Putamen (tissue), 1 donor: ENCODE data around the gene SRGAP1.
"Not testable (repeated sequence)": the region's sequence is repeated elsewhere in the genome, so short reads cannot be mapped to it uniquely, and the experiment has no call there.

ENCODE experiments used
- DNase-seq: peaks from one replicate; pipeline ENCODE4 v3.0.0-alpha.2; 2016; ENCODE audit warnings: low spot score

The SRGAP1 gene

GRCh38 chr12:63838411-63838810 lies 6.1 kb upstream of the SRGAP1 start:
- no peak for DNase-seq

GRCh38 chr12:63841011-63841410 lies 3.5 kb upstream of the SRGAP1 start:
- no peak for DNase-seq

- DNase-seq: no peak
These were observed 2.9 kb upstream of the SRGAP1 start for GRCh38 chr12:63841571-63841970.

GRCh38 chr12:63842750-63843149 lies 1.8 kb upstream of the SRGAP1 start:
- not testable (repeated sequence) for DNase-seq

GRCh38 chr12:63843254-63843720 lies 1.2 kb upstream of the SRGAP1 start:
- no peak for DNase-seq

- peak; percentile 94 for DNase-seq
These were observed 644 bp upstream of the SRGAP1 start for GRCh38 chr12:63843721-63844390.

GRCh38 chr12:63845726-63846125 lies 1.2 kb downstream of the SRGAP1 start:
- DNase-seq: no peak

- no peak for DNase-seq
These were observed 1.9 kb downstream of the SRGAP1 start for GRCh38 chr12:63846238-63846967.

- DNase-seq: no peak
These were observed 4.0 kb downstream of the SRGAP1 start for GRCh38 chr12:63848450-63848849.

GRCh38 chr12:63849106-63849620 lies 4.7 kb downstream of the SRGAP1 start:
- no peak for DNase-seq

GRCh38 chr12:63849641-63850040 lies 5.1 kb downstream of the SRGAP1 start:
- no peak for DNase-seq

- no peak for DNase-seq
These were observed 9.5 kb downstream of the SRGAP1 start for GRCh38 chr12:63853978-63854377.

GRCh38 chr12:63855299-63855698 lies 10.8 kb downstream of the SRGAP1 start:
- no peak for DNase-seq

GRCh38 chr12:63857771-63858670 lies 13.5 kb downstream of the SRGAP1 start:
- DNase-seq: no peak

- not testable (repeated sequence) for DNase-seq
These were observed 15.4 kb downstream of the SRGAP1 start for GRCh38 chr12:63859880-63860279.

- no peak for DNase-seq
These were observed 17.9 kb downstream of the SRGAP1 start for GRCh38 chr12:63862187-63862968.

GRCh38 chr12:63862969-63863230 lies 18.4 kb downstream of the SRGAP1 start:
- no peak for DNase-seq

GRCh38 chr12:63863658-63864453 lies 19.4 kb downstream of the SRGAP1 start:
- DNase-seq: no peak

- DNase-seq: no peak
These were observed 19.9 kb downstream of the SRGAP1 start for GRCh38 chr12:63864454-63864706.

- no peak for DNase-seq
These were observed 20.9 kb downstream of the SRGAP1 start for GRCh38 chr12:63865448-63865847.

- no peak for DNase-seq
These were observed 22.6 kb downstream of the SRGAP1 start for GRCh38 chr12:63867053-63867452.
